ENCODE results near the gene SLMAP. TPM values are rescaled to one million over a fixed set of nuclear protein-coding genes. Genes with fewer than 3 reads are reported as not detected.

The SLMAP gene
- polyA plus RNA-seq, 4 donors, result 24.7 to 39.8 (median 32.7) TPM

DNA sequence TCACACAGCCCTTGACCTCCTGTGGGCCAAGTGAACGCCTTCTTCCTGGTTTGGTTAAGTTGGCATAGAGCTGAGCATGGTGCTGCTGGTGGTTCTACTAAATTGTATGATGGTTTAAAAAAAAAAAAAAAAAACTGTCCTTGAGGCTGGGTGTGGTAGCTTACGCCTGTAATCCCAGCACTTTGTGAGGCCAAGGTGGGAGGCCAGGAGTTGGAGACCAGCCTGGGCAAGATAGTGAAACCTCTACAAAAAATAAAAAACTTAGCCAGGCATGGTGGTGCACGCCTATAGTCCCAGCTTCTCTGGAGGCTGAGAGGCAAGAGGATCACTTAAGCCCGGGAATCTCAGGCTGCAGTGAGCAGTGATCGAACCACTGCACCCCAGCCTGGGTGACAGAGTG is 193.2 kb downstream of the SLMAP start:
- Histone ChIP-seq H3K4me1 (ENCODE audit: control insufficient read depth in 3 of 3, insufficient read depth in 2 of 3, low read depth in 1 of 3, low read length in 2 of 3) (peaks cover 0 to 44% (median 0%) of the 10 kb centered on the region in 3 donors), H3K9me3 (ENCODE audit: control insufficient read depth in 2 of 2, insufficient read depth in 1 of 2, low read depth in 1 of 2, low read length in 1 of 2) (no peaks in the 10 kb centered on the region), H3K27me3 (ENCODE audit: control insufficient read depth in 3 of 3, insufficient read depth in 3 of 3, low read length in 3 of 3) (no peaks in the 10 kb centered on the region), H3K36me3 (ENCODE audit: control insufficient read depth in 3 of 3, insufficient read depth in 2 of 3, low read depth in 1 of 3, low read length in 3 of 3) (no peaks in the 10 kb centered on the region), H3K27ac (ENCODE audit: low read depth in 1 of 3, low read length in 2 of 3) (peak overlapping the region in 1 of 3 donors; percentile 43), H3K4me3 (ENCODE audit: low read depth in 1 of 3, low read length in 3 of 3) (no peak overlapping the region)
- 84 to 90% (median 88%) methylated on average over 5 of the region's 5 CpGs for WGBS, 3 donors
- DNase-seq (no peak), FAIRE-seq (no peak)

GRCh38 chr3:57949785-57950615 is 193.9 kb downstream of the SLMAP start:
- peaks cover 0 to 38% (median 0%) of the 10 kb centered on the region in 3 donors for H3K4me1 ChIP-seq (ENCODE audit: control insufficient read depth in 3 of 3, insufficient read depth in 2 of 3, low read depth in 1 of 3, low read length in 2 of 3)
- DNase-seq, result no peak
- H3K36me3 ChIP-seq (ENCODE audit: control insufficient read depth in 3 of 3, insufficient read depth in 2 of 3, low read depth in 1 of 3, low read length in 3 of 3), result no peaks in the 10 kb centered on the region
- WGBS, 3 donors, result 76 to 83% (median 81%) methylated on average over 7 of the region's 7 CpGs
- H3K4me3 ChIP-seq (ENCODE audit: low read depth in 1 of 3, low read length in 3 of 3), result no peak overlapping the region
- no peaks in the 10 kb centered on the region for H3K27me3 ChIP-seq (ENCODE audit: control insufficient read depth in 3 of 3, insufficient read depth in 3 of 3, low read length in 3 of 3)
- H3K27ac ChIP-seq (ENCODE audit: low read depth in 1 of 3, low read length in 2 of 3), result peak overlapping the region in 1 of 3 donors; percentile 26
- no peaks in the 10 kb centered on the region for H3K9me3 ChIP-seq (ENCODE audit: control insufficient read depth in 2 of 2, insufficient read depth in 1 of 2, low read depth in 1 of 2, low read length in 1 of 2)
- FAIRE-seq, result no peak

- H3K4me1 ChIP-seq (ENCODE audit: control insufficient read depth in 3 of 3, insufficient read depth in 2 of 3, low read depth in 1 of 3, low read length in 2 of 3), result peaks cover 0 to 36% (median 0%) of the 10 kb centered on the region in 3 donors
- H3K27ac ChIP-seq (ENCODE audit: low read depth in 1 of 3, low read length in 2 of 3), result peak overlapping the region; percentile 15 to 90 (median 79)
- DNase-seq, result peak; percentile 82 to 85
- 24 to 43% (median 24%) methylated on average over 8 of the region's 8 CpGs for WGBS, 3 donors
- no peaks in the 10 kb centered on the region for H3K9me3 ChIP-seq (ENCODE audit: control insufficient read depth in 2 of 2, insufficient read depth in 1 of 2, low read depth in 1 of 2, low read length in 1 of 2)
- no peak for FAIRE-seq
- H3K4me3 ChIP-seq (ENCODE audit: low read depth in 1 of 3, low read length in 3 of 3), result no peak overlapping the region
- H3K36me3 ChIP-seq (ENCODE audit: control insufficient read depth in 3 of 3, insufficient read depth in 2 of 3, low read depth in 1 of 3, low read length in 3 of 3), result no peaks in the 10 kb centered on the region
- H3K27me3 ChIP-seq (ENCODE audit: control insufficient read depth in 3 of 3, insufficient read depth in 3 of 3, low read length in 3 of 3), result no peaks in the 10 kb centered on the region
These were observed 195.2 kb downstream of the SLMAP start for GRCh38 chr3:57951066-57951882.

DNA sequence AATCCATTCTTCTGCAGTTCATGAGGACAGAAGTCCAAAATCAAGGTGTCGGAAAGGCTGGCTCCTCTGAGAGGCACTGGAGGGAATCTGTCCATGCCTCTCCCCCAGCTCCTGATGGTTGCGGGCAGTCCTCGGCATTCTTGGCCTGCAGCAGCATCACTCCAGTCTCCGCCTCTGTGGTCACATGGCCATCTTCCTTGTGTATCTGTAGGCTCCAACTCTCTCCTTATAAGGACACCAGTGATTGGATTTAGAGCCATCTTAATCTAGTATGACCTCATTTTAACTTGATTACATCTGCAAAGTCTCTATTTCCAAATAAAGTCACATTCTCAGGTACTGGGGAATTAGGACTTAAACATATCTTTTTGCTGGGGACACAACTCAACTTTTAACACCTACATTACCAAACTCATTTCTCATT is 196.1 kb downstream of the SLMAP start:
- 72 to 90% (median 90%) methylated on average over 4 of the region's 4 CpGs for WGBS, 3 donors
- no peaks in the 10 kb centered on the region for H3K36me3 ChIP-seq (ENCODE audit: control insufficient read depth in 3 of 3, insufficient read depth in 2 of 3, low read depth in 1 of 3, low read length in 3 of 3)
- H3K27me3 ChIP-seq (ENCODE audit: control insufficient read depth in 3 of 3, insufficient read depth in 3 of 3, low read length in 3 of 3), result no peaks in the 10 kb centered on the region
- FAIRE-seq, result no peak
- H3K4me3 ChIP-seq (ENCODE audit: low read depth in 1 of 3, low read length in 3 of 3), result no peak overlapping the region
- DNase-seq, result peak in 1 of 2 donors; percentile 75
- H3K9me3 ChIP-seq (ENCODE audit: control insufficient read depth in 2 of 2, insufficient read depth in 1 of 2, low read depth in 1 of 2, low read length in 1 of 2), result no peaks in the 10 kb centered on the region
- H3K4me1 ChIP-seq (ENCODE audit: control insufficient read depth in 3 of 3, insufficient read depth in 2 of 3, low read depth in 1 of 3, low read length in 2 of 3), result peaks cover 0 to 38% (median 3%) of the 10 kb centered on the region in 3 donors
- H3K27ac ChIP-seq (ENCODE audit: low read depth in 1 of 3, low read length in 2 of 3), result peak overlapping the region in 2 of 3 donors; percentile 79 to 90

DNA sequence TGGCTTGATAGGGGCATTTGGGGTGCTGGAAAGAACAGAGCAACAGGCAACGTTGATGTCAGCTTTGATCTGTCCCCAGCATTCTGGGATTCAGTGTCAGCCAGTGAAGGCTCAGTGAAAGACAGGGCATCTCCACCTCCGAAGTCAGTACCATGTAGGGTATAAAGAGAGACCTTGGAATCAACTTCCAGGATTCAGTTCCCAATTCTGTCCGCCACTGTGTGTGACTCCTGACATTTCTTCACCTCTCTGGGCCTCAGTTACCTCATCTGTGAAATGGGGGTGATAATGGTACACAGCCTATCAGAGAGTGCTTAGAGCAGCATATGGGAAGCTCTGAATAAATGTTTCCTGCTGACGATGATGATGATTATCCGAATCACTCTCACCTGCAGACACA is 196.5 kb downstream of the SLMAP start:
- Histone ChIP-seq H3K27me3 (ENCODE audit: control insufficient read depth in 3 of 3, insufficient read depth in 3 of 3, low read length in 3 of 3) (no peaks in the 10 kb centered on the region), H3K4me3 (ENCODE audit: low read depth in 1 of 3, low read length in 3 of 3) (no peak overlapping the region), H3K27ac (ENCODE audit: low read depth in 1 of 3, low read length in 2 of 3) (peak overlapping the region in 2 of 3 donors; percentile 77 to 79), H3K9me3 (ENCODE audit: control insufficient read depth in 2 of 2, insufficient read depth in 1 of 2, low read depth in 1 of 2, low read length in 1 of 2) (peaks cover 0 to 1% of the 10 kb centered on the region in 2 donors), H3K36me3 (ENCODE audit: control insufficient read depth in 3 of 3, insufficient read depth in 2 of 3, low read depth in 1 of 3, low read length in 3 of 3) (no peaks in the 10 kb centered on the region), H3K4me1 (ENCODE audit: control insufficient read depth in 3 of 3, insufficient read depth in 2 of 3, low read depth in 1 of 3, low read length in 2 of 3) (peaks cover 0 to 38% (median 3%) of the 10 kb centered on the region in 3 donors)
- 86 to 91% (median 86%) methylated on average over 5 of the region's 5 CpGs for WGBS, 3 donors
- FAIRE-seq, result no peak
- no peak for DNase-seq

DNA sequence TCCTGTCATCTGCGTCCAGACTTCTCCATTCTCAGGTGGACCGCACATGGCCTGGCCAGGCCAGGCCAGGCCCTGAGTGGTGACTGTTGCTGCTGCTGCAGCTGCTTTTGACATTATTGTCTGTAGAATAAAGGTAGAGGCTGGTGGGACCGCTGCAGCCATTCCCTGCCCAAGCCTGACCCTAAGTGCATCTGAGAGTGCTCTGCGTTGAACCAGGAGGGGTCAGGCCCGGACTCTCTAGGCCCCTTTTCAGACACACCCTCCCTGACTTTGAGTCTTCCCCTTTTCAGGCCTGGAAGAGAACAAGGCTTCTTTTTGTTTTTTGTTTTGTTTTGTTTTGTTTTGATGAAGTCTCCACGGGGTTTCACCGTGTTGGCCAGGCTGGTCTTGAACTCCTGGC is 197.5 kb downstream of the SLMAP start:
- no peak for FAIRE-seq
- Histone ChIP-seq H3K4me1 (ENCODE audit: control insufficient read depth in 3 of 3, insufficient read depth in 2 of 3, low read depth in 1 of 3, low read length in 2 of 3) (peaks cover 0 to 43% (median 3%) of the 10 kb centered on the region in 3 donors), H3K4me3 (ENCODE audit: low read depth in 1 of 3, low read length in 3 of 3) (no peak overlapping the region), H3K27ac (ENCODE audit: low read depth in 1 of 3, low read length in 2 of 3) (peak overlapping the region in 1 of 3 donors; percentile 77), H3K9me3 (ENCODE audit: control insufficient read depth in 2 of 2, insufficient read depth in 1 of 2, low read depth in 1 of 2, low read length in 1 of 2) (peaks cover 0 to 7% of the 10 kb centered on the region in 2 donors), H3K36me3 (ENCODE audit: control insufficient read depth in 3 of 3, insufficient read depth in 2 of 3, low read depth in 1 of 3, low read length in 3 of 3) (no peaks in the 10 kb centered on the region), H3K27me3 (ENCODE audit: control insufficient read depth in 3 of 3, insufficient read depth in 3 of 3, low read length in 3 of 3) (no peaks in the 10 kb centered on the region)
- DNase-seq, result no peak
- WGBS, 3 donors, result 83 to 86% (median 83%) methylated on average over 7 of the region's 7 CpGs

GRCh38 chr3:57956119-57956832 is 200.2 kb downstream of the SLMAP start:
- 71 to 88% (median 80%) methylated on average over 3 of the region's 3 CpGs for WGBS, 3 donors
- Histone ChIP-seq H3K27ac (ENCODE audit: low read depth in 1 of 3, low read length in 2 of 3) (peak overlapping the region in 1 of 3 donors; percentile 50), H3K4me1 (ENCODE audit: control insufficient read depth in 3 of 3, insufficient read depth in 2 of 3, low read depth in 1 of 3, low read length in 2 of 3) (peaks cover 2 to 48% (median 3%) of the 10 kb centered on the region in 3 donors), H3K27me3 (ENCODE audit: control insufficient read depth in 3 of 3, insufficient read depth in 3 of 3, low read length in 3 of 3) (no peaks in the 10 kb centered on the region), H3K9me3 (ENCODE audit: control insufficient read depth in 2 of 2, insufficient read depth in 1 of 2, low read depth in 1 of 2, low read length in 1 of 2) (peaks cover 0 to 20% of the 10 kb centered on the region in 2 donors), H3K4me3 (ENCODE audit: low read depth in 1 of 3, low read length in 3 of 3) (no peak overlapping the region), H3K36me3 (ENCODE audit: control insufficient read depth in 3 of 3, insufficient read depth in 2 of 3, low read depth in 1 of 3, low read length in 3 of 3) (no peaks in the 10 kb centered on the region)
- FAIRE-seq, result no peak
- no peak for DNase-seq

GRCh38 chr3:57956833-57957174 is 200.7 kb downstream of the SLMAP start:
- WGBS, 3 donors, result 66 to 72% (median 68%) methylated on average over 2 of the region's 2 CpGs
- Histone ChIP-seq H3K4me1 (ENCODE audit: control insufficient read depth in 3 of 3, insufficient read depth in 2 of 3, low read depth in 1 of 3, low read length in 2 of 3) (peaks cover 2 to 45% (median 3%) of the 10 kb centered on the region in 3 donors), H3K27me3 (ENCODE audit: control insufficient read depth in 3 of 3, insufficient read depth in 3 of 3, low read length in 3 of 3) (no peaks in the 10 kb centered on the region), H3K36me3 (ENCODE audit: control insufficient read depth in 3 of 3, insufficient read depth in 2 of 3, low read depth in 1 of 3, low read length in 3 of 3) (no peaks in the 10 kb centered on the region), H3K9me3 (ENCODE audit: control insufficient read depth in 2 of 2, insufficient read depth in 1 of 2, low read depth in 1 of 2, low read length in 1 of 2) (peaks cover 0 to 24% of the 10 kb centered on the region in 2 donors), H3K27ac (ENCODE audit: low read depth in 1 of 3, low read length in 2 of 3) (peak overlapping the region in 1 of 3 donors; percentile 50), H3K4me3 (ENCODE audit: low read depth in 1 of 3, low read length in 3 of 3) (no peak overlapping the region)
- FAIRE-seq (no peak), DNase-seq (no peak)
